WI38 (cell line): Measurements from ENCODE around the gene KCNE3.

ENCODE experiments used
- H3K4me3 ChIP-seq: 2 replicates; pipeline ENCODE4 v1.5.1; 2011; ENCODE audit warnings: low read depth, mild to moderate bottlenecking, control low read depth, low read length
- CTCF ChIP-seq: IDR thresholded peaks from 2 replicates; pipeline ENCODE4 v1.5.1; 2012; ENCODE audit warnings: low read depth, mild to moderate bottlenecking, control low read depth, low read length

KCNE3 gene

GRCh38 chr11:74457356-74457755, 10.0 kb downstream of the KCNE3 start:
- no peak for TF ChIP-seq CTCF
- H3K4me3 ChIP-seq: no peak overlapping the region

GRCh38 chr11:74453373-74453975, 13.9 kb downstream of the KCNE3 start:
- no peak overlapping the region for H3K4me3 ChIP-seq
- TF ChIP-seq CTCF: peak; percentile 66

- no peak for TF ChIP-seq CTCF
- H3K4me3 ChIP-seq: no peak overlapping the region
These were observed 15.0 kb downstream of the KCNE3 start for GRCh38 chr11:74452366-74452765.

- no peak for TF ChIP-seq CTCF
- H3K4me3 ChIP-seq: no peak overlapping the region
These were observed 17.0 kb downstream of the KCNE3 start for GRCh38 chr11:74450318-74450717.

- H3K4me3 ChIP-seq: no peak overlapping the region
- peak; percentile 31; the same call in 1 of the 2 replicates for TF ChIP-seq CTCF
These were observed 17.9 kb downstream of the KCNE3 start for GRCh38 chr11:74449369-74449931.

GRCh38 chr11:74447720-74448119, 19.6 kb downstream of the KCNE3 start:
- no peak overlapping the region for H3K4me3 ChIP-seq
- no peak for TF ChIP-seq CTCF

- no peak for TF ChIP-seq CTCF
- no peak overlapping the region for H3K4me3 ChIP-seq
These were observed 20.8 kb downstream of the KCNE3 start for GRCh38 chr11:74446532-74446938.
